ENCODE measurements around the gene GNAT2. TPM values are rescaled to one million over a fixed set of nuclear protein-coding genes. Genes with fewer than 3 reads are reported as not detected.

GNAT2 gene
- total RNA-seq, 4 donors from 2014 or later, result not detected

DNA sequence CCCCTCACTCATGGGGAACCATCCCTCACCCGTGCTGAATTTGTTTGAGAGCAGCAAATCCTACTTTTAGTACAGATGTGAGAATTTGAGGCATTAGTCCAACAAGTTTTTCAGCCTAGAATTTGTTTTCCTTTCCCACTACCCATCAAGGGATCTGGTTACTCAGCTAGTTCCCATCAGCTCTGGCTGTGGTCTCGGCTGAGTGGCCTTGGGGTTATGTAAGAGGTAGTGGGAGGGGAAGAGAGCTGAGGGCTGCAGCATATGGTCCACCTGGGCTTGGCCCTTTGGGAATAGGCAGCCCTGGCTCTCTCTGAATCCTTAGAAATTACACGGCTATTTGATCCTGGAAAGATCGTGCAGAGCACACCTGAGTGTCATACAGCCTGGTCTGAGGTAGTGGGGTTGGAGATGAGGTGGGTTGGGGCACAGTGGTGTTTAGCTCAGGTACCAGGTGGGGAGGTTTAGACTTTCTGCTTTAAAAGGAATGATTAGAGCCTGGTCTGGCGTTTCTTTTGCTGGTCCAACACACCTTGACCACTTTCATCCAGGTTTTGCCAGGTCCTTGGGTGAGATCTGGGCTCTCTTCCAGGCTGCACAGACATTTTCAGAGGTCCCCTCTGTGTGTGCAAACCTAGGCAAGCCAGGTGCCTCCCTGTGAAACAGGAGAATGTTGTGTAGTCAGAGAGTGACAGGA is 40.7 kb upstream of the GNAT2 start:
- no peaks in the 10 kb centered on the region for H3K9me3 ChIP-seq
- 86 to 90% methylated on average over 1 to 2 of the region's 5 CpGs for WGBS, 2 donors (ENCODE audit: low coverage in 1 of 2)
- ATAC-seq, result no peak
- no peak overlapping the region for H3K4me3 ChIP-seq
- TF ChIP-seq POLR2A (IDR thresholded peaks at IDR 0.05) (no peak), EP300 (IDR thresholded peaks at IDR 0.05) (no peak), POLR2AphosphoS5 (IDR thresholded peaks at IDR 0.05) (no peak)
- TF ChIP-seq, protein P1, sequence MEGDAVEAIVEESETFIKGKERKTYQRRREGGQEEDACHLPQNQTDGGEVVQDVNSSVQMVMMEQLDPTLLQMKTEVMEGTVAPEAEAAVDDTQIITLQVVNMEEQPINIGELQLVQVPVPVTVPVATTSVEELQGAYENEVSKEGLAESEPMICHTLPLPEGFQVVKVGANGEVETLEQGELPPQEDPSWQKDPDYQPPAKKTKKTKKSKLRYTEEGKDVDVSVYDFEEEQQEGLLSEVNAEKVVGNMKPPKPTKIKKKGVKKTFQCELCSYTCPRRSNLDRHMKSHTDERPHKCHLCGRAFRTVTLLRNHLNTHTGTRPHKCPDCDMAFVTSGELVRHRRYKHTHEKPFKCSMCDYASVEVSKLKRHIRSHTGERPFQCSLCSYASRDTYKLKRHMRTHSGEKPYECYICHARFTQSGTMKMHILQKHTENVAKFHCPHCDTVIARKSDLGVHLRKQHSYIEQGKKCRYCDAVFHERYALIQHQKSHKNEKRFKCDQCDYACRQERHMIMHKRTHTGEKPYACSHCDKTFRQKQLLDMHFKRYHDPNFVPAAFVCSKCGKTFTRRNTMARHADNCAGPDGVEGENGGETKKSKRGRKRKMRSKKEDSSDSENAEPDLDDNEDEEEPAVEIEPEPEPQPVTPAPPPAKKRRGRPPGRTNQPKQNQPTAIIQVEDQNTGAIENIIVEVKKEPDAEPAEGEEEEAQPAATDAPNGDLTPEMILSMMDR (IDR thresholded peaks at IDR 0.05), result no peak
- H3K27me3 ChIP-seq, result no peaks in the 10 kb centered on the region
- H3K4me1 ChIP-seq, result peaks cover 0 to 19% (median 6%) of the 10 kb centered on the region in 3 donors
- peaks cover 0 to 55% of the 10 kb centered on the region in 2 donors for H3K36me3 ChIP-seq
- H3K27ac ChIP-seq, result no peak overlapping the region

DNA sequence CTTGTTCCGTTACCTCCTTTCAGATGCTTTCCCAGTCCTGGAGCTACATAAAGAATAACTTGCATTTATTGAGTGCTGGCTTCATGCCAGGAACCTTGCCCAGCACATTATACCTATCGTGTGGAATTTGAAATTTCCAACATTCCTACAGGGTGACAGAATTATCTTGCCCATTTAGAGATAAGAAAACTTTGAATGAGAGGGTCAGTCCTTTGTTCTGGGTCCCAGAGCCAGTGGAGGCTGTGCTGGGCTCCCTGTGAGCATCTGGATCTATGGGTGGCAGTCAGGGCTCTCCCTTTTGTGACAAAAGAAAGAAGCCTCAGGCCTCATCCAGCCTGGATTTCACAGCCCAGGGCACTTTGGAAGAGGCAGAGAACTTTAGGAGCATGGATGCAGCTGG is 39.7 kb upstream of the GNAT2 start:
- 29 to 56% methylated on average over 2 of the region's 2 CpGs for WGBS, 2 donors (ENCODE audit: low coverage in 1 of 2)
- Histone ChIP-seq H3K36me3 (peaks cover 0 to 51% of the 10 kb centered on the region in 2 donors), H3K27ac (no peak overlapping the region), H3K9me3 (no peaks in the 10 kb centered on the region), H3K27me3 (no peaks in the 10 kb centered on the region), H3K4me3 (no peak overlapping the region), H3K4me1 (peaks cover 0 to 29% (median 11%) of the 10 kb centered on the region in 3 donors)
- no peak for TF ChIP-seq POLR2A (IDR thresholded peaks at IDR 0.05)
- TF ChIP-seq, protein P1 (IDR thresholded peaks at IDR 0.05), result no peak
- no peak for TF ChIP-seq EP300 (IDR thresholded peaks at IDR 0.05)
- TF ChIP-seq POLR2AphosphoS5 (IDR thresholded peaks at IDR 0.05), result no peak
- ATAC-seq, result no peak

DNA sequence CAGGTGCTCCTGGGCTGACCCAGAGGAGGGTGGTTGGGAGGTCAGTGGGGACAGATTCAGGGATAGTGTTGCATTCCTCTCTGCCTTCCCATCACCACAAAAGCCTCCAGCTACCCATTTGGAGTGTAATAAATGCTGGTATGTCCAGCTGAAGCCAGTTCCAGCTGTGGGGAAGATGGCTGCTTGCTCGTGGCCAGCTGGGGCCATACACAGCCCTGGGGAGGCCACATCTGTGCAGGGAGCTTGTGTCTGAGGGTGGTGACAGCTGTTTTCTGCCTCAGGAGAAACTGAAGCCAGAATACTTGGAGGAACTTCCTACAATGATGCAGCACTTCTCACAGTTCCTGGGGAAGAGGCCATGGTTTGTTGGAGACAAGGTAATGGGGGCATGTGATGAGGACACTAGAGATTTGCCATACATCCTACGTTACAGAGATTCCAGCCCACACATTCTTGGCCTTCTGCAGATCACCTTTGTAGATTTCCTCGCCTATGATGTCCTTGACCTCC is 39.2 kb upstream of the GNAT2 start:
- Histone ChIP-seq H3K27ac (no peak overlapping the region), H3K9me3 (no peaks in the 10 kb centered on the region), H3K4me1 (peaks cover 0 to 29% (median 11%) of the 10 kb centered on the region in 3 donors), H3K36me3 (peaks cover 0 to 51% of the 10 kb centered on the region in 2 donors), H3K4me3 (no peak overlapping the region), H3K27me3 (no peaks in the 10 kb centered on the region)
- TF ChIP-seq POLR2A (IDR thresholded peaks at IDR 0.05) (no peak), EP300 (IDR thresholded peaks at IDR 0.05) (no peak), POLR2AphosphoS5 (IDR thresholded peaks at IDR 0.05) (no peak)
- TF ChIP-seq, protein P1 (IDR thresholded peaks at IDR 0.05), result no peak
- whole genome bisulfite sequencing, 2 donors (ENCODE audit: low coverage in 1 of 2), result 36 to 56% methylated on average over 2 of the region's 3 CpGs
- no peak for ATAC-seq

DNA sequence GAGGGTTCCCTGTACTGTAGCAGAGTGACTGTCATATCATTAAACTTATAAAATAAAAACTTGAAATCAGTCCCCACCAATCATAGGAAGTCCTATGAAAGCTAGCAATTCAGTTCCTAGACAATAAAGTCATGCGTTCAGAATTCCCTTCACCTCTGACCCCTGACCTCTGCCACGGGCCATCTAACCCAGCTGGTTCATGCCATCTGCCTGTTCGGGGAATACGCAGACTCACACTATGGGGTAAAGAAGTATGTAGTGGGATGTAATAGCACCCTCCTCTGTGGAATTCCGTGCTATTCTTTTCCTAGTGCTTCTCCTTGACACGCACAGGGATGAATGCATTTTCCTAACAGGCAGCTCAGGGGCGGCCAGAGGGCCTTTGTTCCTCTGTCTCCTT is 38.6 kb upstream of the GNAT2 start:
- peak overlapping the region in 1 of 4 donors; percentile 90 for H3K27ac ChIP-seq
- no peak for ATAC-seq
- 68 to 88% methylated on average over 4 to 7 of the region's 7 CpGs for WGBS, 2 donors (ENCODE audit: low coverage in 1 of 2)

More for the DNA sequence above, 38.6 kb upstream of the GNAT2 start:
- Histone ChIP-seq H3K4me1 (peaks cover 0 to 29% (median 11%) of the 10 kb centered on the region in 3 donors), H3K36me3 (peaks cover 0 to 51% of the 10 kb centered on the region in 2 donors), H3K27me3 (no peaks in the 10 kb centered on the region), H3K9me3 (no peaks in the 10 kb centered on the region), H3K4me3 (no peak overlapping the region)
- no peak for TF ChIP-seq POLR2A (IDR thresholded peaks at IDR 0.05)
- TF ChIP-seq EP300 (IDR thresholded peaks at IDR 0.05), result no peak
- TF ChIP-seq, protein P1 (IDR thresholded peaks at IDR 0.05), result no peak
- TF ChIP-seq POLR2AphosphoS5 (IDR thresholded peaks at IDR 0.05), result no peak

All from gastroesophageal sphincter (tissue), 4 donors.